Measurements from ENCODE around the gene ZCCHC14. TPM values are rescaled to one million over a fixed set of nuclear protein-coding genes. Genes with fewer than 3 reads are reported as not detected.

ZCCHC14 gene
- total RNA-seq, 2 donors from 2014 or later: 18.9 to 54.4 TPM

DNA sequence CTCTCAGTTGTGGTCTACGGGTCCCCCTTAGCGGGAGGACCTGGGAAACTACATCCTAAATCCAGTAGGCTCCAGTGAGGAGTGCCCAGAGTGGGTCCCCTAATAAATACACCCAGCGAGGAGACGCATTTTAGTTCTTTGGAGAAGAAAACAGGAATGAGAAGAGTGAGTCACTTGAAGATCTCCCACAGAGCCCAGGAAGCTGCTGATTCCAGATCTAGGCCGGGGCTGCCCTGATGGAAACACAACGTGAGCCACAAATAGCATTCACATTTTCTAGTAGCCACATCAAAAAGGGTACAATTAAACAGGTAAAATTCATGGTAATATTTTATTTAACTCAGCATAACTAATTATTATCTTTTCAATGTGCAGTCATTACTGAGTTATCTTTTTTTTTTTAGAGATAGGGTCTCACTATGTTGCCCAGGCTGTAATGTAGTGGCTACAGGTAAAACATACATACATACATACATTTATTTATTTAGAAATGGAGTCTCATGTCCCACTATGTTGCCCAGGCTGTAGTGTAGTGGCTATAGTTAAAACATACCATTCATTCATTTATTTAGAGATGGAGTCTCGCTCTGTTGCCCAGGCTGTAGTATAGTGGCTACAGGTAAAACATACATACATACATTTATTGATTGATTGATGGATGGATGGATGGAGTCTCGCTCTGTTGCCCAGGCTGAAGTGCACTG is 130.8 kb downstream of the ZCCHC14 start:
- H3K27me3 ChIP-seq: no peaks in the 10 kb centered on the region
- DNase-seq: no peak
- peaks cover 15% of the 10 kb centered on the region for H3K4me1 ChIP-seq
- intact Hi-C loops (cut with DNase I): no loop called here
- WGBS, 2 donors: 91 to 96% methylated on average over 8 of the region's 8 CpGs
- no peak for ATAC-seq
- H3K4me3 ChIP-seq: no peak overlapping the region
- H3K36me3 ChIP-seq (replicated peaks in 1 of 2; ENCODE audit: insufficient read depth in 1 of 2, low read depth in 2 of 2): peaks cover 0 to 13% of the 10 kb centered on the region in 2 donors
- TF ChIP-seq, protein P1, sequence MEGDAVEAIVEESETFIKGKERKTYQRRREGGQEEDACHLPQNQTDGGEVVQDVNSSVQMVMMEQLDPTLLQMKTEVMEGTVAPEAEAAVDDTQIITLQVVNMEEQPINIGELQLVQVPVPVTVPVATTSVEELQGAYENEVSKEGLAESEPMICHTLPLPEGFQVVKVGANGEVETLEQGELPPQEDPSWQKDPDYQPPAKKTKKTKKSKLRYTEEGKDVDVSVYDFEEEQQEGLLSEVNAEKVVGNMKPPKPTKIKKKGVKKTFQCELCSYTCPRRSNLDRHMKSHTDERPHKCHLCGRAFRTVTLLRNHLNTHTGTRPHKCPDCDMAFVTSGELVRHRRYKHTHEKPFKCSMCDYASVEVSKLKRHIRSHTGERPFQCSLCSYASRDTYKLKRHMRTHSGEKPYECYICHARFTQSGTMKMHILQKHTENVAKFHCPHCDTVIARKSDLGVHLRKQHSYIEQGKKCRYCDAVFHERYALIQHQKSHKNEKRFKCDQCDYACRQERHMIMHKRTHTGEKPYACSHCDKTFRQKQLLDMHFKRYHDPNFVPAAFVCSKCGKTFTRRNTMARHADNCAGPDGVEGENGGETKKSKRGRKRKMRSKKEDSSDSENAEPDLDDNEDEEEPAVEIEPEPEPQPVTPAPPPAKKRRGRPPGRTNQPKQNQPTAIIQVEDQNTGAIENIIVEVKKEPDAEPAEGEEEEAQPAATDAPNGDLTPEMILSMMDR (IDR thresholded peaks at IDR 0.05): no peak
- no peak for TF ChIP-seq POLR2A (IDR thresholded peaks at IDR 0.05)
- H3K27ac ChIP-seq: no peak overlapping the region
- no peaks in the 10 kb centered on the region for H3K9me3 ChIP-seq

- DNase-seq (no peak), ATAC-seq (no peak)
- Histone ChIP-seq H3K4me1 (peaks cover 15% of the 10 kb centered on the region), H3K27me3 (no peaks in the 10 kb centered on the region), H3K27ac (no peak overlapping the region), H3K36me3 (replicated peaks in 1 of 2; ENCODE audit: insufficient read depth in 1 of 2, low read depth in 2 of 2) (peaks cover 0 to 13% of the 10 kb centered on the region in 2 donors), H3K9me3 (no peaks in the 10 kb centered on the region), H3K4me3 (no peak overlapping the region)
- intact Hi-C loops (cut with DNase I): no loop called here
- WGBS, 2 donors: 92 to 98% methylated on average over 14 to 16 of the region's 16 CpGs
- no peak for TF ChIP-seq POLR2A (IDR thresholded peaks at IDR 0.05)
- TF ChIP-seq, protein P1 (IDR thresholded peaks at IDR 0.05): no peak
Measured at GRCh38 chr16:87360862-87361610, 131.8 kb downstream of the ZCCHC14 start.

DNA sequence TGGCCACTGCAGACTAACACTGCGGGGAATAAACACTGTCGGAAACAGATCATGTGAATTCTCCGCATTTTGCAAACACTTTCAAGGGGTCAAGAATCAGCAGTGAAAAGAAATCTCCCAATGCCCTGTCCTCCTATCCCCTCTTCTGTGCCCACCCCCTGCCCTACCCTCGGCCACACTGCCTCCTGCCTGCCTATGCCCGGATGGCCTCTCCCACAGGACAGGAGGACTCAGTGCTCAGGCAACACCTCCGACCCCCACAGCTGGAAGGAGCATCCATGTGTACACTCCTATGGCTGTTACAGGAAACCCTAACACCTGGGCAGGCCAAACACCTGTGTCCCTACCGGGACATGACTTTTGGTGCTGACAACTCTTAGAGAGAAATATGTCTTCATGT is 133.7 kb downstream of the ZCCHC14 start:
- DNase-seq (no peak), ATAC-seq (no peak)
- Histone ChIP-seq H3K4me1 (peaks cover 9% of the 10 kb centered on the region), H3K36me3 (replicated peaks in 1 of 2; ENCODE audit: insufficient read depth in 1 of 2, low read depth in 2 of 2) (peaks cover 0 to 13% of the 10 kb centered on the region in 2 donors), H3K27ac (no peak overlapping the region), H3K9me3 (no peaks in the 10 kb centered on the region), H3K4me3 (no peak overlapping the region), H3K27me3 (no peaks in the 10 kb centered on the region)
- 92 to 97% methylated on average over 7 of the region's 7 CpGs for WGBS, 2 donors
- intact Hi-C loops (cut with DNase I): no loop called here
- TF ChIP-seq, protein P1 (IDR thresholded peaks at IDR 0.05): no peak
- no peak for TF ChIP-seq POLR2A (IDR thresholded peaks at IDR 0.05)

DNA sequence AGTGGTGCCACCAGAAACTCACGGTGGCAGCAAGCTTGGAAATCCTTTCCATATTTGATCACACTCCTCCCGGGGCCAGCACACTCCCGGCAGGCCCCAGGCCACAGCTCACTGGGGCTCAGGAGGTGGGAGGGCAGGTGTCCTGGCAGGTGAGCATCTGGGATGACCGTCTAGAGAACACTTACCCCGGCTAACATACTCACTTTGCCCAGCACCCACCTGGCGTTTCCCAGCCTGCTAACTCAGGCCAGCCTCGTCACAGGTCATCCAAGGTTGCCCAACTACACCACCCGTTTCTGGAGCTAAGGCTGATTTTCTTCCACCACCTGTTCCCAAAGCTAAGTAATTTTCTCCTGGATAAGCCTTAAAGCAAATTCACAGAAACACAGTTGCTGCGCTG is 134.1 kb downstream of the ZCCHC14 start:
- 78 to 90% methylated on average over 5 to 9 of the region's 9 CpGs for WGBS, 2 donors
- no peak overlapping the region for H3K27ac ChIP-seq
- peaks cover 5% of the 10 kb centered on the region for H3K4me1 ChIP-seq
- no peaks in the 10 kb centered on the region for H3K9me3 ChIP-seq
- DNase-seq: peak in 2 of 4 donors; percentile 30 to 36
- no peaks in the 10 kb centered on the region for H3K27me3 ChIP-seq
- intact Hi-C loops (cut with DNase I): no loop called here
- H3K4me3 ChIP-seq: no peak overlapping the region
- TF ChIP-seq POLR2A (IDR thresholded peaks at IDR 0.05): no peak
- TF ChIP-seq, protein P1 (IDR thresholded peaks at IDR 0.05): no peak
- H3K36me3 ChIP-seq (replicated peaks in 1 of 2; ENCODE audit: insufficient read depth in 1 of 2, low read depth in 2 of 2): peaks cover 0 to 13% of the 10 kb centered on the region in 2 donors
- no peak for ATAC-seq
